ENCODE measurements around the gene SHF.

DNA sequence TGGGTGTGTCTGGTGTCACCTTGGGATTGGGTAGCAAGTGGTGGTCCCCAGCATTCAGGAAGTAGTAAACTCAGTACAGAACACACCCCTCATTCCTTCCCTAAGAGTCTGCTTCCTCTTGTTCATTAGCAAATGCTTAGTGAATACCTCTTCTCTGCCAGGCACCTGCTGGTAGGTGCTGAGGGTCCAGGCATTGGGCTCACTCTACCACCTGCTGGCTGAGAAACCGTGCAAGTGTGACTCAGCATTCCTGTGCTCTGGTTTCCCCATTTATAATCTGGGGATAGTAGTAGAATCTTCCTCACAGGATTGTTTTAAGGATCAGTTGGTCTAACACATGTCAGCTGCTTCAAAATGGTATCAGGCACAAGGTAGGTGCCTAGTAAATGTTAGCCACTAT lies 4.8 kb downstream of the SHF start:
- no peak for TF ChIP-seq EZH2phosphoT487 (IDR thresholded peaks at IDR 0.05; ENCODE audit: insufficient read depth, low read depth)
- TF ChIP-seq EZH2 (IDR thresholded peaks at IDR 0.05; ENCODE audit: insufficient read depth, poor library complexity, severe bottlenecking): no peak
